Cardiac muscle cell (in vitro differentiated cells and primary cell): ENCODE results near the gene VWA5B2. TPM values are rescaled to one million over a fixed set of nuclear protein-coding genes. Genes with fewer than 3 reads are reported as not detected.

Experiments used
- DNase-seq, 2 donors: peaks; one replicate each; pipeline versions ENCODE4 v3.0.0 to v3.0.0-alpha.2; 2010 to 2017; ENCODE audit warnings: low read depth in 1 of 2, low spot score in 1 of 2
- H3K27ac ChIP-seq: fragments of 200-600 bp; sonication (generic); 2 replicates; pipeline ENCODE4 v1.5.1; 2016
- H3K27me3 ChIP-seq: fragments of 200-600 bp; sonication (generic); 2 replicates; pipeline ENCODE4 v1.6.0; 2016; ENCODE audit warnings: control low read depth
- H3K36me3 ChIP-seq: fragments of 200-600 bp; sonication (generic); 2 replicates; pipeline ENCODE4 v1.5.1; 2016; ENCODE audit warnings: control low read depth
- H3K4me1 ChIP-seq: fragments of 200-600 bp; sonication (generic); 2 replicates; pipeline ENCODE4 v1.8.1; 2017; ENCODE audit warnings: low read depth, mild to moderate bottlenecking, mixed run types
- H3K4me3 ChIP-seq: fragments of 200-600 bp; sonication (generic); 2 replicates; pipeline ENCODE4 v1.5.1; 2016; ENCODE audit warnings: mild to moderate bottlenecking
- H3K9me3 ChIP-seq: fragments of 200-600 bp; sonication (generic); 2 replicates; pipeline ENCODE4 v1.5.1; 2017; ENCODE audit warnings: low read depth, mild to moderate bottlenecking, control low read depth
- polyA plus RNA-seq: library from polyadenylated mRNA; unstranded; fragments of >200 nt; fragmentation: Nextera tagmentation; extraction: Ambion mirVana; gene quantifications from 2 replicates; pipeline ENCODE4 v1.2.1, GENCODE V29; 2016
- total RNA-seq: library from RNA; depleted of rRNA; stranded (reverse); fragments of >200 nt; gene quantifications from 2 replicates; pipeline ENCODE4 v1.2.3, GENCODE V29; 2016
- TF ChIP-seq, protein P1 (sequence below): IDR thresholded peaks from 2 replicates; pipeline ENCODE4 v1.5.1; 2012; ENCODE audit warnings: low read depth, mild to moderate bottlenecking, low read length

The VWA5B2 gene
- total and polyA plus RNA-seq, 2 experiments from 2014 or later, result not detected

GRCh38 chr3:184242297-184242685, 12.9 kb downstream of the VWA5B2 start:
- H3K27ac ChIP-seq, result no peak overlapping the region
- TF ChIP-seq, protein P1, sequence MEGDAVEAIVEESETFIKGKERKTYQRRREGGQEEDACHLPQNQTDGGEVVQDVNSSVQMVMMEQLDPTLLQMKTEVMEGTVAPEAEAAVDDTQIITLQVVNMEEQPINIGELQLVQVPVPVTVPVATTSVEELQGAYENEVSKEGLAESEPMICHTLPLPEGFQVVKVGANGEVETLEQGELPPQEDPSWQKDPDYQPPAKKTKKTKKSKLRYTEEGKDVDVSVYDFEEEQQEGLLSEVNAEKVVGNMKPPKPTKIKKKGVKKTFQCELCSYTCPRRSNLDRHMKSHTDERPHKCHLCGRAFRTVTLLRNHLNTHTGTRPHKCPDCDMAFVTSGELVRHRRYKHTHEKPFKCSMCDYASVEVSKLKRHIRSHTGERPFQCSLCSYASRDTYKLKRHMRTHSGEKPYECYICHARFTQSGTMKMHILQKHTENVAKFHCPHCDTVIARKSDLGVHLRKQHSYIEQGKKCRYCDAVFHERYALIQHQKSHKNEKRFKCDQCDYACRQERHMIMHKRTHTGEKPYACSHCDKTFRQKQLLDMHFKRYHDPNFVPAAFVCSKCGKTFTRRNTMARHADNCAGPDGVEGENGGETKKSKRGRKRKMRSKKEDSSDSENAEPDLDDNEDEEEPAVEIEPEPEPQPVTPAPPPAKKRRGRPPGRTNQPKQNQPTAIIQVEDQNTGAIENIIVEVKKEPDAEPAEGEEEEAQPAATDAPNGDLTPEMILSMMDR, result no peak
- peaks cover 36% of the 10 kb centered on the region for H3K27me3 ChIP-seq
- peaks cover 11% of the 10 kb centered on the region for H3K36me3 ChIP-seq
- DNase-seq, result no peak
- H3K9me3 ChIP-seq, result no peaks in the 10 kb centered on the region
- no peak overlapping the region for H3K4me3 ChIP-seq
- no peaks in the 10 kb centered on the region for H3K4me1 ChIP-seq

DNA sequence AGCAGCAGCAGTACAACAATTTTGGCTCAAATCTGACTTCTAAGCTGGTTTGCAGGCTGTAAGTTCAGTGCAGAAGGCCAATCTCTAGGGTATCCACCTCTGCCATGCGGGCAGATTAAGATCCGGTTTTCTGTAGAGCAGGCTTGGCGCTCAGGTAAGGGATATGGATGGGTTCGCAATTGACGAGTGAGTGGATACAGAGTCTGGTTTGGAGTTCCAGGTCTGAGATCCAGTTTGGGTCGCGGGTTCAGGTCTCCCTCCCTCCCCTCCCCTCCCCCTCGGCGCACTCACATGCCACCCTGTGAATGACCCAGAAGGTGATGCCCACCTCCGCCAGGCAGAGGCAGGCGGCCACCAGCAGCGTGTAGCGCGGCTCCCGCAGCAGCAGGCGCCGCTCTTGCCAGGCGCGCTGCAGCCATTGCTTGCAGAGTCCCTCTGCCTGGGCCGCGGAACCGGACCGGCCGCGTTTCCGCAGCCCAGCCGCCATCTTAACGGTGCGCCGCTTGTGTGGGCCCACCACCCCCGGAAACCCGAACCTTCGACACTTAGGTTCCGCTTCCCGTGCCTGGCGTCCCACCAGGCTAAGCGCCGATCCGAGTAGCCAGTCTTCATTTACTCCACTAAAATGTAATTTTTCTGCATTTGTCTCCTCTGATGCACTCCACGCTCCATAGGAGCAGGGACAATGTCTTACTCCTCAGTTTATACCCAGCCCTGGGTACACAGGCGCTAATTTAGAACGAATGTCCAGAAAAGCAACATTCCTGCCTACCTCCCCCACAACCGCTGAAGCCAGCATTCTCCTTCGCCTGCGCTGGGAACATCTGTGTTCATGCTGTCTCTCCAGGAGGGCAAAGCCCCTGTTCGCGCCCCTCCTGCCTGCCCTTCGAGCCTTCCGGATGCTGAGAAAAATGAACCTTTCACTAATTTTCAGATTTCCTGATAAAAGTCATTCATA, 19.3 kb downstream of the VWA5B2 start, which contains the start of gene ALG3:
Gene ALG3 (minus strand): TSS at position 509 of the 958 bp plus-strand sequence. CDS start 22 bp downstream, at position 487.
- TF ChIP-seq, protein P1, result no peak
- DNase-seq, result peak; percentile 92 to 95
- Histone ChIP-seq H3K36me3 (peaks cover 6% of the 10 kb centered on the region), H3K27ac (peak within 1 kb of the TSS; percentile 88), H3K9me3 (no peaks in the 10 kb centered on the region), H3K4me1 (no peaks in the 10 kb centered on the region), H3K27me3 (no peaks in the 10 kb centered on the region), H3K4me3 (peak within 1 kb of the TSS; percentile 92)

DNA sequence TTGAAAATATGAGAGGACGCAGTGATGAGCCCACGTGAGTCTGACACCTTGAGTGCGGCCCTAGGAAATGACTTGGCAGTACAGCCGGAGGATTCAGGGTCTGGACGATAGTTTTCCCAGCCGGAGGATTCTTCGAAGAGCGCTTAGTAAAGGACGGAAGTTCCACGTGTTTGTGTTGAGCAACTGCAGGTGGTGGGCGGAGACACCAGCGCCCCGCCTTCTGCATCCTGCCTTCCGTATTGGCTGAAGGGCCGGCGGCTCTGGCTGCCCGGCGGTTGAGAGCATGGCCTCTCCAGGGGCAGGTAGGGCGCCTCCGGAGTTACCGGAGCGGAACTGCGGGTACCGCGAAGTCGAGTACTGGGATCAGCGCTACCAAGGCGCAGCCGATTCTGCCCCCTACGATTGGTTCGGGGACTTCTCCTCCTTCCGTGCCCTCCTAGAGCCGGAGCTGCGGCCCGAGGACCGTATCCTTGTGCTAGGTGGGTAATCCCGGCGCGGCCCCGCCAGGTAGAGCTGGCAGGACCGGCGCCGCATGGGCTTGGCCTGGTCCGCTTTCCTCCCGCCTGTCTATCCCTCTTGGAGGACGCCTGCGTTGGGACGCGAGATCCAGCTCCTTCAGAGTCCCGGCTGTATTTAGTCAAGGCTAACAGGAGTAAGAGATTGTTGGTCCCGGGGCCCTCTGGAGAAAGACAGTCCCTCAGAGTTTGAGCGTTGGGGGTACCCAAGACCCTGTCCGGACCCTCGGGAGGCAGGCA, 20.2 kb downstream of the VWA5B2 start, which contains the start of gene EEF1AKMT4:
Gene EEF1AKMT4 (plus strand): TSS at position 261 of the 755 bp plus-strand sequence. CDS start 23 bp downstream, at position 284.
- Histone ChIP-seq H3K4me3 (peak within 1 kb of the TSS; percentile 92), H3K9me3 (no peaks in the 10 kb centered on the region), H3K4me1 (no peaks in the 10 kb centered on the region), H3K27me3 (no peaks in the 10 kb centered on the region), H3K27ac (peak within 1 kb of the TSS; percentile 88), H3K36me3 (peaks cover 6% of the 10 kb centered on the region)
- TF ChIP-seq, protein P1, result peak; percentile 46
- DNase-seq, result peak; percentile 98 to 99

- Histone ChIP-seq H3K27ac (peak overlapping the region; percentile 1), H3K27me3 (no peaks in the 10 kb centered on the region), H3K9me3 (no peaks in the 10 kb centered on the region), H3K4me1 (no peaks in the 10 kb centered on the region), H3K36me3 (no peaks in the 10 kb centered on the region), H3K4me3 (peak overlapping the region; percentile 92)
- peak; percentile 90 to 92 for DNase-seq
- TF ChIP-seq, protein P1, result peak; percentile 99
Observed at GRCh38 chr3:184250167-184250828, 20.9 kb downstream of the VWA5B2 start.
